Measurements from ENCODE around the gene CLEC4G.

DNA sequence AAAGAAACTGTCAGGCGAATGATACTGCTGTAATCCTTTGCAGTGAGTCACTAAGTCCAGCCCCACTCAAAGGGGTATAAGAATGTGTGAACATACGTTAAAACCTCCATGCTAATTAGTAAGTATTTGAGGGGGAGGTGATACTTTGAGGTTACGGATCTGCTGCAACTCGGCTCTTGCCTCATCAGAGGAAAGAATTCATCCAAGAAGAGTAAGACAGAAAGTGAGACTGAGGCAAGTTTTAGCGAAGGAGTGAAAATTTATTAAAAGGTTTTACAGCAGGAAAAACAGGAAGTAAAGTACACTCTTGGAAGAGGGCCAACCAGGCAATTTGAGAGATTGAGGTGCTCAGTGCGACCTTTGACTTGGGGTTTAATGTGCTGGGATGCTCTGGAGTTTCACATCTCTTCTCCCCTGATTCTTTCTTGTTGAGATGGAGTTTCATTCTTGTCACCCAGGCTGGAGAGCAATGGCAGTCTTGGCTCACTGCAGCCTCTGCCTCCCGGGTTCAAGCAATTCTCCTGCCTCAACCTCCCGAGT is 40.9 kb upstream of the CLEC4G start:
- TF ChIP-seq POLR2A (IDR thresholded peaks at IDR 0.05): no peak
- TF ChIP-seq, protein P1, sequence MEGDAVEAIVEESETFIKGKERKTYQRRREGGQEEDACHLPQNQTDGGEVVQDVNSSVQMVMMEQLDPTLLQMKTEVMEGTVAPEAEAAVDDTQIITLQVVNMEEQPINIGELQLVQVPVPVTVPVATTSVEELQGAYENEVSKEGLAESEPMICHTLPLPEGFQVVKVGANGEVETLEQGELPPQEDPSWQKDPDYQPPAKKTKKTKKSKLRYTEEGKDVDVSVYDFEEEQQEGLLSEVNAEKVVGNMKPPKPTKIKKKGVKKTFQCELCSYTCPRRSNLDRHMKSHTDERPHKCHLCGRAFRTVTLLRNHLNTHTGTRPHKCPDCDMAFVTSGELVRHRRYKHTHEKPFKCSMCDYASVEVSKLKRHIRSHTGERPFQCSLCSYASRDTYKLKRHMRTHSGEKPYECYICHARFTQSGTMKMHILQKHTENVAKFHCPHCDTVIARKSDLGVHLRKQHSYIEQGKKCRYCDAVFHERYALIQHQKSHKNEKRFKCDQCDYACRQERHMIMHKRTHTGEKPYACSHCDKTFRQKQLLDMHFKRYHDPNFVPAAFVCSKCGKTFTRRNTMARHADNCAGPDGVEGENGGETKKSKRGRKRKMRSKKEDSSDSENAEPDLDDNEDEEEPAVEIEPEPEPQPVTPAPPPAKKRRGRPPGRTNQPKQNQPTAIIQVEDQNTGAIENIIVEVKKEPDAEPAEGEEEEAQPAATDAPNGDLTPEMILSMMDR (IDR thresholded peaks at IDR 0.05): no peak
- no peak for TF ChIP-seq EP300 (IDR thresholded peaks at IDR 0.05)
